Stimulated activated CD8-positive, alpha-beta memory T cell treated with anti-CD3 and anti-CD28 coated beads, Interleukin-7, amount 100 ng/mL, for 24 hours (primary cell): ENCODE measurements around the gene FAM229B.
A peak's percentile ranks its signal among the peaks of the same experiment; 100 is the strongest.
"Not testable (repeated sequence)": the region's sequence is repeated elsewhere in the genome, so short reads cannot be mapped to it uniquely, and the experiment has no call there.

ENCODE experiments used
- DNase-seq: peaks from one replicate; pipeline ENCODE4 v3.0.0-alpha.2; 2020; ENCODE audit warnings: low read depth

FAM229B gene

DNA sequence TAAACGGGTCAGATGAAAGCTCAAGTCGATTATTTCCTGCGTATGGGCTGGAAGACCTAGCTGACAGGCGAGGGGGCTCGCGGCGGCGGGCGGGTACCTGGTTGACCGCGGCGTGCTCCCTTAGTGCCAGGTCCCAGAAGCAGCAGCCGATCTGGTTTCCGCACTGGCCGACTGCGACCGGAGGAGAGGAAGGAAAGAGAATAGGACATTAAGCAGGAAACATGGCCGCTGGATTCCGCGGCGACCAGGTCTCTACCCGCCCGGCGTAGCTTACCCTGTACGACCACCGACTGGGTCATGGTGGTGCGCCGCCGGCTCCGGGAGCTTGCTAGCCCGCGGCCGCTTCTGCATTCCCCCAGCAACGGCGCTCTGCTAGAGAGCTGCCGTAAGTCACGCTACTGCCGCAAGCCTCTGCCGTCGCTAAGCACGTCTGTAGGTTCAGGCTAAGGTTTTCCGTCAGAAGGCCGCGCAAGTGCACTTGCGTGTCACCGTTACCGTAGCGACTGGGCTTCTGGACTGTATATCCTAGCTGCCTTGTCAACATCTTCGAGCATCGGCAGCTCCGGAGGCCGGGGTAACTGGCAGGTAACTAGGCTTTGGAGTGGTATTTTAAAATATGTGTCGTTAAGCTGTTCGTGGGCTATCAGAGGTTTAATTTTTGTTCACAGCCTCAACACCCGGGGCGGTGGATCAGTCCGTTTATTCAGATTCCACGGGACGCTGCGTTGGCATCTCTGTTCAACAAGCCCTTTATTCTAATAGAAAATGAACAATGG, at the start of gene FAM229B, which contains the start of gene TUBE1:
Gene FAM229B, plus strand, starts transcription at position 456 of the 776 bp plus-strand sequence. CDS start 11,693 bp downstream, outside the sequence.
Gene TUBE1, minus strand, starts transcription at position 347 of the 776 bp plus-strand sequence. Its CDS starts 48 bp downstream, at position 299.
- peak; percentile 73 for DNase-seq

GRCh38 chr6:112037783-112038216, 49.6 kb upstream of the FAM229B start:
- no peak for DNase-seq

DNA sequence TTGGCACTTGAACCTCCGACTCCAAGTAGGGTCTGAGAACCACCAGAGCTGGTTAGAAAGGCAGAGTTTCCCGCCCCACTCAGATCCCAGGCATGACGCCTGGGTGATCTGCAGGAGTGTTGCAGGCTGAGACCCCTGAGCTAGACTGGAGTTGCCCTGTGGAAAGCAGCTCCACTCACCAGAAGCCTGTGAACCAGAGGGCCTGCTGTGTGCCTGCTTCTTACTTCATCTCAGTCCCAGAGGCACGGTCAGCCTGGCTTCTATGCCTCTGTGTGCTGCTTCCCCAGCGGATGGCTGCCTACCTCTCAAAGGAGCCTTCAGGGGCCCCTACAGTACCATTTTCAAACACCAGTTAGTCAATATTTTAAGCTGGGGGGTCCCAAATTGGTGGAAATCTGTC, 49.1 kb upstream of the FAM229B start:
- no peak for DNase-seq

DNA sequence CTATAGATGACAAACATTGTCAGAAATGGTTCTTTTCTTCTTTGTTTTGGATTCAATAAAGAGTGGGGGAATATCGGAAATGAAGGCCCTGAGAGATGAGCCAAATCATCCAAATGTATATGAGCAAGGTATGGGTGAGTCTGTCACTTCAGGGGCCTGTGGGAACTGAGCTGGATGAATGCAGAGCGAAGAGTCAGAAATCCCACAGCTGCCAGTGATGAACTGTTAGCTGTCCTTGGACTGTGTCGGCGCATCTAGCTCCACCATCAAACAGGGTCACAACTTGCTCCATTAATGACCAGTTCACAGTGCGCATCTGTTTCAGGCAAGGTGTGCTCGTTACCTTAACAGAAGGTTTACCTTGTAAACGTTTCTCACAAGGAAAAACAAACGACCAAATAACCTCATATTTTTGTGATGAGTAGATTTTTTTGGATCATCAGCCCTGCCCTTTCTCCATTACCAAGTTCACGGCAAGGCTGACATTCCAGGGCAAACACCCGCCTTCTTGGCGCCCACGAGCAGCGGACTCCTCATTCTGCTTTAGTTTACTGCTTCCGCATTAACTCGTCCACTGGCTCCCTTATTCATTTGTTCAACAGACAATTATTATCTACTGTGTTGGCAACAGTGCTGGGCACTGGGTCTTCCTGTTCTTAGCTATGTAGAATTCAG, 48.5 kb upstream of the FAM229B start:
- no peak for DNase-seq

DNA sequence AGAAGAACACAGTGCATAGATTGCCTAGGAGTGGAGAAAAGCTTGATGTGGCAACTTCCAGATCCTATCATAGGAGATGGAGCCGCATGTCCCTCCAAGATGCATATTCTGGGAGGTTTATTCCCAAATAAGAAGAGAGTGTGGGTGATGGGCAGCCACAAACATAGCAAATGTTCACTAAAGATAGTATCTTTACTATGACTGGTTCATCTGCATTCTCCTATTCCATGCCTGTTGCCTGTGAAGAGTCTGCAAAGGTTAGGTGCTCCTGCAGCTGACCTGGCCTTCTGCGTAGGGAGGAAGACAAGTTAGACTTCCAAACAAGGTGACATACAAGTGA, 48.0 kb upstream of the FAM229B start:
- no peak for DNase-seq

DNA sequence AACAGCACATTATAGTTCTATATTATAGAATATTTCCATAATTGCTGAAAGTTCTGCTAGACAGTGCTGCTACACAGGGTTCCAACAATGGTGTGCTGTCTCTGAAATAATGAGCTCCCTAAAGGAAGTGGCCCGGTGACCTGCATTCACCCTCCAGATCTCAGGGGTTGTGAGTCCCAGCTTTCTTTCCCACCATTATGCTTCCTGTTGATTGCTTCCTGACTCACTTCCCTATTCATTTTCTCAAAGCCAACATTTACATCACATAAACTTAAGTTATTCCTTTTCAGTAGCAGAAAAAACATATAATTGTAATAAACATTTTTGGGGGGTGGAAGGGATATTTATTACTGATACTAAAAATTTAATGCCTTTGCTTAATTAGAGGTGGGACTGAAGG, 46.4 kb upstream of the FAM229B start:
- DNase-seq: no peak

GRCh38 chr6:112041535-112041934, 45.9 kb upstream of the FAM229B start:
- no peak for DNase-seq

- DNase-seq: peak; percentile 87
These were observed 44.1 kb upstream of the FAM229B start for GRCh38 chr6:112043032-112044007.

DNA sequence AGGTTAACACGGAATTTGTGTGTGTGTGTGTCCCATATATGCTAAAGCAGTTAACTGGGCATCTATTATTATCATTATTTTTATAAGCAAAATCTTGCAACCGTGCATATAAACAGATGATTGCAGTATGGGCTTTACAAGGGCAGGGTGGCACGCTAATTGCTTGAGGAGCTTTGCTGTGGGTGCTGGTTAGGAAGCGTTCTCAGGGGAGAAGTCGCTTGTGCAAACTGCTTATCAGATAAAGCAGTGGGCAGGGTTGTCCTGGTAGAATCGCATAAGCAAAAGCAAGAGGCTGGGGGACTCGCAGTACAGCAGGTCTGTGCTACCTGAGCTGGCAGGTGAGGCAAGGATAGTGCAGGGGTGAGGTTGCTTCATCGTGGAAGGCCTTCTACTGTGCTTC, 43.2 kb upstream of the FAM229B start:
- DNase-seq: no peak

DNA sequence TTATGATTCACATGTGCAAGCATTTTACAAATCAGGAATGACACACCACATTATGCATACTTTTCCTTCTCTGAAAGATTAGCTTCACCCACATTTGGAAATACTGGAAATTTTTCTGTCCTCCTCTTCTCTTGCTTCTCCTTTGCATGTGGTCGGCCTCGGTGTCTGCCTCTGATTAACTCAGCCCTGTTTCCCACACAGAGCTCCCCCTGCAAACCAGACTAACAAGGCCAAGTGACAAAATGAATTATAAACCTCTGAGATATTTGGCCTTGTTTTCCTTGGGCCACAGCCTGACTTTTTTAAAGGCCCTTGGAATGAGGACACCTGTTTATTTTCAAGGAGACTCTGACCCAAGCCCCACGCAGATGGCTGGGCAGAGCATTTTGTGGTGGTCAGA, 42.5 kb upstream of the FAM229B start:
- no peak for DNase-seq

- DNase-seq: not testable (repeated sequence)
These were observed 39.9 kb upstream of the FAM229B start for GRCh38 chr6:112047523-112047922.

GRCh38 chr6:112049026-112049799, 38.2 kb upstream of the FAM229B start:
- DNase-seq: no peak

- no peak for DNase-seq
These were observed 37.4 kb upstream of the FAM229B start for GRCh38 chr6:112049996-112050395.

GRCh38 chr6:112050429-112050828, 37.0 kb upstream of the FAM229B start:
- DNase-seq: no peak

- DNase-seq: not testable (repeated sequence)
These were observed 36.1 kb upstream of the FAM229B start for GRCh38 chr6:112051251-112051740.

DNA sequence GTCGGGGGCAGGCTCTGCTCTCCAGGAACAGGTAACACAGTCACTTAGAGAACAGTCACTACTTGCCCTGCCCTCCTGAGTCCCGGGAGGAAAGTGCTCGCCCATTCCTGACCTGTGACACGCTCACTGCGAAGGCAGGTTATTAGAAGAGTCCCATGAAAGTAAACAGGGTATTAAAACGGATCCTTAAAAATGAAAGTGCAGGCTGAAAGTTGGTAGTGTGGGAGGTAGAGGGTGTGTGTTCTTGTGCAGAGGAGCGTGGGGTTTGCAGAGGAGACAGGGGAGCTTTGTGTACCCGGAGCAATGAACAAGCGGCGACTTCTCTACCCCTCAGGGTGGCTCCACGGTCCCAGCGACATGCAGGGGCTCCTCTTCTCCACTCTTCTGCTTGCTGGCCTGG, 33.4 kb upstream of the FAM229B start, which contains the start of gene CCN6:
Gene CCN6, plus strand, starts transcription at position 104 of the 400 bp plus-strand sequence. Its CDS starts 254 bp downstream, at position 358.
- no peak for DNase-seq

DNA sequence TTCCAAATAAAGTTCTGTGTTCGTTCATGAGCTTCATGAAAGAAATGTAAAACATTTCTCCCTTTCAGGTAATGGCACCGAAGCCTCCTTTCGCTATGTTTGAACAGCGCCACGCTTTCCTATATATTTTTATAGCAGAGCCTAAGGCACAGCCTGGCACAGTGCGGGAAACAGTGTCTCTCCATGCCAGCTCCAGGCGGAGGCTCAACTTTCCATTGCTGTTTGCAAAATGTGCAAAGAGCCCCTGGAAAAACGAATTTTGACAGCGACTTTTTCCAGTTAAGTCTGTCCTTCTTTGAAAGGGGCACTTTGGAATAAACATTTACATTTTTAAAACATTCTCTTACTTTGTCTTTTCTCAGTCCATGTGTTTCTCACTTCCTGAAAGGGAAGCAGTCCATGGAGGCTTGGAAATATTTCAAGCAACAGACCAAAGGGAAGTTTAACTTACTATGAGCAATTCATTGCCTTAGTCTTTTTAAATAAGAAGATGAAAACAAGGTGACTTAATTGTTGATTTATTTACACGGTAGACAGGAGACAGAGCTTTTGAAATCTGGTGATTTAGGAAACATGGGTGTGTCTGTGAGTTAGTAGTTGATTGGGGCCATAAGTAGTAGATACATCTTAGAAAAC, 32.7 kb upstream of the FAM229B start:
- DNase-seq: no peak

GRCh38 chr6:112058243-112059032, 29.0 kb upstream of the FAM229B start:
- DNase-seq: no peak

GRCh38 chr6:112061605-112062004, 25.8 kb upstream of the FAM229B start:
- DNase-seq: no peak

DNA sequence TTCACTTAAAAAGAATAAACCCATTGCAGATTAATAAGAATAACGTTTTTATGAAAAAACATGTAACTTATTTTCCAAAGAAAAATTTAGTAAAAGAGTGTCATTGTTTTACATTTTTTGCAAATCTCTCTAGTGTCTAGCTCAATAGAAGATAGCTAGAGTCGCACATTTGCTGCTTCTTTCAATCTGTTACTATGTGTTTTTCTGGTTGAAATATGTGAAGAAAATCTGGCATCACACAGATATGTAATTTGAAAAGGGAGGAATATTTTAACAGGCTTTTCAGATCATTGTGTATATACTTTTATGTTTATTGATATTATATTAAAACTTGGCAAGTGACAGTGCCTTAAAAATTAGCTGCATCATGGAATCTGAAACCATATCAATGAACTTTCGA, 24.4 kb upstream of the FAM229B start:
- no peak for DNase-seq
